ENCODE measurements around the gene TNFSF12.

TNFSF12 gene

GRCh38 chr17:7574176-7574953, 25.5 kb downstream of the TNFSF12 start:
- no peaks in the 10 kb centered on the region for H3K27me3 Mint-ChIP-seq (ENCODE audit: low read depth, poor library complexity)
- peak overlapping the region; percentile 97 for H3K4me3 Mint-ChIP-seq
- H3K4me1 Mint-ChIP-seq: peaks cover 67% of the 10 kb centered on the region
- DNase-seq: no peak
- TF ChIP-seq, protein P1, sequence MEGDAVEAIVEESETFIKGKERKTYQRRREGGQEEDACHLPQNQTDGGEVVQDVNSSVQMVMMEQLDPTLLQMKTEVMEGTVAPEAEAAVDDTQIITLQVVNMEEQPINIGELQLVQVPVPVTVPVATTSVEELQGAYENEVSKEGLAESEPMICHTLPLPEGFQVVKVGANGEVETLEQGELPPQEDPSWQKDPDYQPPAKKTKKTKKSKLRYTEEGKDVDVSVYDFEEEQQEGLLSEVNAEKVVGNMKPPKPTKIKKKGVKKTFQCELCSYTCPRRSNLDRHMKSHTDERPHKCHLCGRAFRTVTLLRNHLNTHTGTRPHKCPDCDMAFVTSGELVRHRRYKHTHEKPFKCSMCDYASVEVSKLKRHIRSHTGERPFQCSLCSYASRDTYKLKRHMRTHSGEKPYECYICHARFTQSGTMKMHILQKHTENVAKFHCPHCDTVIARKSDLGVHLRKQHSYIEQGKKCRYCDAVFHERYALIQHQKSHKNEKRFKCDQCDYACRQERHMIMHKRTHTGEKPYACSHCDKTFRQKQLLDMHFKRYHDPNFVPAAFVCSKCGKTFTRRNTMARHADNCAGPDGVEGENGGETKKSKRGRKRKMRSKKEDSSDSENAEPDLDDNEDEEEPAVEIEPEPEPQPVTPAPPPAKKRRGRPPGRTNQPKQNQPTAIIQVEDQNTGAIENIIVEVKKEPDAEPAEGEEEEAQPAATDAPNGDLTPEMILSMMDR (IDR thresholded peaks at IDR 0.05): no peak
- peaks cover 78% of the 10 kb centered on the region for H3K36me3 Mint-ChIP-seq (ENCODE audit: low read depth)
- H3K27ac Mint-ChIP-seq: peak overlapping the region; percentile 97
- no peaks in the 10 kb centered on the region for H3K9me3 Mint-ChIP-seq

DNA sequence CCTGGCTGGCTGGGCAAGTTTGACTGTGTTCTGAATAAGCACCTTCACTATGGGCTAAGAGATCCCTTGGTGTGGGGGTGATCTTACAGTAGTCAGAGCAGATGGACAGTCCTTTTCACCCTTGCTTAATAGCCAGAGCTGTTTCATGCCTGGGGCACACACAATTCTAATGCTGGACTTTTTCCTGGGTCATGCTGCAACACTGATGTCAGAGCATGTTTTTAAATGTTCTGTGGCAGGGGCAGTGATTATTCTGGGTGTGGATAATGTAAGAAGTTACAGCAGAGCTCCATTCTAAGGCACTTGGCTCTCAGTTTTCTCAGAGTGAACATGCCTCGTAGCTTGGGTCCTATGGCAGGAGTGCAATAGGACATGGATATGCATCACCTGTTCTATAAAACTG, 26.6 kb downstream of the TNFSF12 start:
- Mint-ChIP-seq H3K36me3 (ENCODE audit: low read depth) (peaks cover 72% of the 10 kb centered on the region), H3K27me3 (ENCODE audit: low read depth, poor library complexity) (no peaks in the 10 kb centered on the region), H3K4me3 (peak overlapping the region; percentile 97), H3K9me3 (no peaks in the 10 kb centered on the region), H3K27ac (peak overlapping the region; percentile 97), H3K4me1 (peaks cover 77% of the 10 kb centered on the region)
- TF ChIP-seq, protein P1 (IDR thresholded peaks at IDR 0.05): no peak
- DNase-seq: no peak

DNA sequence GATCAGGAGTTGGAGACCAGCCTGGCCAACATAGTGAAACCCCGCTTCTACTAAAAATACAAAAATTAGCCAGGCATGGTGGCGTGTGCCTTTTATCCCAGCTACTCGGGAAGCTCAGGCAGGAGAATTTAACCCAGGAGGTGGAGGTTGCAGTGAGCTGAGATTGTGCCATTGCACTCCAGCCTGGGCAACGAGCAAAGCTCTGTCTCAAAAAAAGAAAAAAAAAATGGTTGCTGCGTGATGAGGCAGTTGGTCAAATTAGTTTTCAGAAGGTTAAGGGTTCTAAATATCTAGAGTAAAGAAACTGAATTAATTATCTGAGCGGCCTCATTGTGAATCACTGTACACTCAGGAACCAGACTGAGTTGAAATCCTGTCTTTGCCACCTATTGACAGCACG, 27.1 kb downstream of the TNFSF12 start:
- Mint-ChIP-seq H3K36me3 (ENCODE audit: low read depth) (peaks cover 70% of the 10 kb centered on the region), H3K27me3 (ENCODE audit: low read depth, poor library complexity) (no peaks in the 10 kb centered on the region), H3K4me1 (peaks cover 80% of the 10 kb centered on the region), H3K9me3 (no peaks in the 10 kb centered on the region), H3K27ac (peak overlapping the region; percentile 89), H3K4me3 (peak overlapping the region; percentile 97)
- TF ChIP-seq, protein P1 (IDR thresholded peaks at IDR 0.05): no peak
- DNase-seq: no peak

DNA sequence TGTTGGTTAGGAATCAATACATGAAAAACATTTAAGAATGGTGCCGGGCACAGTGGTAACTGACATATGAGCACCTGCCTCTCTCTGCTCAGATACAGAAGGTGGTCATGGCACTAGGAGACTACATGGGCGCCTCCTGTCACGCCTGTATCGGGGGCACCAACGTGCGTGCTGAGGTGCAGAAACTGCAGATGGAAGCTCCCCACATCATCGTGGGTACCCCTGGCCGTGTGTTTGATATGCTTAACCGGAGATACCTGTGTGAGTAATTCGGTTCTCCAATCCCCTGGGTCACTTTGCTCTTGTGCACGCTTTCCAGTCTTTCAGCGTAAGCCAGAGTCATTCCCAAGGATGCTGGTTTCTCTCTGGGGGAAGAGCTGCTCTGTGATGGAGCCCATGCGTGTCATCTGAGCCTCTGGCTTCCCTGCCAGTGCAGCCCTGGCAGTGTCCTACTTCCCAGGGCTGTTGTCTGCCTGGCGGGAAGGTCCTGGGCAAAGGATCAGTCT, 27.6 kb downstream of the TNFSF12 start:
- TF ChIP-seq, protein P1 (IDR thresholded peaks at IDR 0.05): no peak
- H3K27ac Mint-ChIP-seq: peak overlapping the region; percentile 89
- peaks cover 68% of the 10 kb centered on the region for H3K36me3 Mint-ChIP-seq (ENCODE audit: low read depth)
- no peak for DNase-seq
- peak overlapping the region; percentile 97 for H3K4me3 Mint-ChIP-seq
- no peaks in the 10 kb centered on the region for H3K9me3 Mint-ChIP-seq
- no peaks in the 10 kb centered on the region for H3K27me3 Mint-ChIP-seq (ENCODE audit: low read depth, poor library complexity)
- H3K4me1 Mint-ChIP-seq: peaks cover 80% of the 10 kb centered on the region

DNA sequence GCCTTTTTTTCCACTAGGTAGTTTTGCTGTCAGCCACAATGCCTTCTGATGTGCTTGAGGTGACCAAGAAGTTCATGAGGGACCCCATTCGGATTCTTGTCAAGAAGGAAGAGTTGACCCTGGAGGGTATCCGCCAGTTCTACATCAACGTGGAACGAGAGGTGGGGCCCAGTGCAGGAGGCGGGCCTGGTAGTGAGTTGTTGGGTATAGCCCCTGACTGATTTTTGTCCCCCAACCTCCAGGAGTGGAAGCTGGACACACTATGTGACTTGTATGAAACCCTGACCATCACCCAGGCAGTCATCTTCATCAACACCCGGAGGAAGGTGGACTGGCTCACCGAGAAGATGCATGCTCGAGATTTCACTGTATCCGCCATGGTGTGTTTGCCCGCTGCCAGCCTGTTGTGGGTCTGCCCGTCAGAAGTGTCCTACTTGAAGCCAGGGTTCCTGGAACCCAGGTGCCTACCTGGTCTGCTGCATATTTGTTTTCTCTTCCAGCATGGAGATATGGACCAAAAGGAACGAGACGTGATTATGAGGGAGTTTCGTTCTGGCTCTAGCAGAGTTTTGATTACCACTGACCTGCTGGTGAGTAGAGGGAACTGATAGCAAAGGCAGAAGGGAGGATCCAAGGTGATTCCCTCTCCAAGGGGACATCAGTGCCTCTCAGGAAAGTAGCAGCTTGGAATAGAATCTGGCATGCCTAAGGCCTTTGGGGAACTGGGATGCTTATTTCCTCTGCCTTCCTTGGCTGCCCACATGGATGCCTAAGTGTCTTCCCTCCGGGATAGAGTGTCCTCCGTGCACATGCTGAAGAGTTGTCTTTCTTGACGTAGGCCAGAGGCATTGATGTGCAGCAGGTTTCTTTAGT, 28.7 kb downstream of the TNFSF12 start:
- H3K9me3 Mint-ChIP-seq: no peaks in the 10 kb centered on the region
- H3K4me3 Mint-ChIP-seq: no peak overlapping the region
- H3K36me3 Mint-ChIP-seq (ENCODE audit: low read depth): peaks cover 72% of the 10 kb centered on the region
- TF ChIP-seq, protein P1 (IDR thresholded peaks at IDR 0.05): no peak
- peak overlapping the region; percentile 89 for H3K27ac Mint-ChIP-seq
- H3K4me1 Mint-ChIP-seq: peaks cover 81% of the 10 kb centered on the region
- H3K27me3 Mint-ChIP-seq (ENCODE audit: low read depth, poor library complexity): no peaks in the 10 kb centered on the region
- DNase-seq: no peak

All from nephron progenitor cell (in vitro differentiated cells).